Type B pancreatic cell (in vitro differentiated cells): ENCODE data around the gene SYT15. TPM values are rescaled to one million over a fixed set of nuclear protein-coding genes. Genes with fewer than 3 reads are reported as not detected.
"Not testable (repeated sequence)": the region's sequence is repeated elsewhere in the genome, so short reads cannot be mapped to it uniquely, and the experiment has no call there.

Experiments used
- DNase-seq: peaks from one replicate; pipeline ENCODE4 v3.0.0; 2021; ENCODE audit warnings: mixed read lengths; ENCODE audit not compliant: unreplicated experiment; ENCODE audit errors: extremely low spot score
- H3K27ac Mint-ChIP-seq: 2 replicates; pipeline ENCODE4 v1.8.0; 2021; ENCODE audit warnings: mild to moderate bottlenecking, mixed read lengths
- H3K27me3 Mint-ChIP-seq: 2 replicates; pipeline ENCODE4 v1.8.0; 2021; ENCODE audit warnings: mixed read lengths
- H3K36me3 Mint-ChIP-seq: 2 replicates; pipeline ENCODE4 v1.8.0; 2021; ENCODE audit warnings: mixed read lengths
- H3K4me1 Mint-ChIP-seq: one replicate; pipeline ENCODE4 v1.8.0; 2021; ENCODE audit warnings: mixed read lengths; ENCODE audit not compliant: unreplicated experiment
- H3K4me3 Mint-ChIP-seq: 2 replicates; pipeline ENCODE4 v1.8.0; 2021; ENCODE audit warnings: mild to moderate bottlenecking, mixed read lengths
- H3K9me3 Mint-ChIP-seq: 2 replicates; pipeline ENCODE4 v1.8.0; 2021; ENCODE audit warnings: mixed read lengths
- CTCF ChIP-seq: fragments of 200-600 bp; sonication (generic); conservative IDR thresholded peaks from 2 replicates; pipeline ENCODE4 v1.5.0; 2021; ENCODE audit warnings: antibody characterized with exemption, mild to moderate bottlenecking
- total RNA-seq: library from RNA; stranded (reverse); gene quantifications from 2 replicates; pipeline ENCODE4 v1.2.1, GENCODE V29; 2021; ENCODE audit warnings: low replicate concordance

SYT15 gene
- total RNA-seq, 1 donor from 2014 or later: 1.3 TPM

DNA sequence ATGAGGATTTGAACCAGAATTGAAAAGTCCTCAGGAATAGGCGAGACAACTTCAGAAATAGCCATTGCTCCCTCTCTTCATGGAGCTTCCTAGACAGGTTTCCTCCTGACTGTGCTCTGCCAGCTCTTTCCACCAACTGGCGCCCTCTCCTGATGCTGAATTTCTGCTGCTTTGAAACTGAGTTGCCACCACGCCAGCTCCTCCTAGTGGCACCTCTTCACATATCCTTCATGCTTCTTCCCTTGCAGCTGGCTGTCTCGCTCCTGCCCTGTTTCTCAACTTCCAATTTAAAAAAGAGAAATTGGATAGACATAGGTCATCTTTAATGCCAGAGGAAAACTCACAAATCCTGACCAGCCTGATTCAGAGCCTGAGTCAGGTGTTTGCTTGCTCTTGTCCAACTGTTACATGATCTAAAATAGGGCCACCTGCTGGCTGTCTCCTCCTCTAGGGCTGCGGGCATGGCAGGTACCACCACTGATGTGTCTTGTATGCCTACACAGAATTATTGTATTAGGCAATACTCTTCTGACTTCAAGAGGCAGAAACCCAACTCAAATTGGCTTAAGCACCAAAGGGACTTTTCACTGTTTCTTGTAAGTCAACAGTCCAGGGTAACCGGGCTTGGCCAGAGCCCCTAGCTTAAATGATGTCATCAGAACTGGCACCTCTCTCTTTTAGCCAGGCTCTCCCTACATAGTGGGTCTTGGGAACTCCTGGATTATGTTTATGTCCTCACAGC lies 13.2 kb upstream of the SYT15 start:
- not testable (repeated sequence) for H3K36me3 Mint-ChIP-seq, H3K4me1 Mint-ChIP-seq, H3K27me3 Mint-ChIP-seq, H3K4me3 Mint-ChIP-seq, H3K9me3 Mint-ChIP-seq
- peak overlapping the region; percentile 14 for H3K27ac Mint-ChIP-seq
- peak; percentile 75 for TF ChIP-seq CTCF
- DNase-seq: peak; percentile 66

- not testable (repeated sequence) for H3K4me3 Mint-ChIP-seq, H3K27me3 Mint-ChIP-seq, H3K36me3 Mint-ChIP-seq, H3K27ac Mint-ChIP-seq, H3K9me3 Mint-ChIP-seq, H3K4me1 Mint-ChIP-seq, DNase-seq
Observed at GRCh38 chr10:46567151-46567550, 11.8 kb upstream of the SYT15 start.

DNA sequence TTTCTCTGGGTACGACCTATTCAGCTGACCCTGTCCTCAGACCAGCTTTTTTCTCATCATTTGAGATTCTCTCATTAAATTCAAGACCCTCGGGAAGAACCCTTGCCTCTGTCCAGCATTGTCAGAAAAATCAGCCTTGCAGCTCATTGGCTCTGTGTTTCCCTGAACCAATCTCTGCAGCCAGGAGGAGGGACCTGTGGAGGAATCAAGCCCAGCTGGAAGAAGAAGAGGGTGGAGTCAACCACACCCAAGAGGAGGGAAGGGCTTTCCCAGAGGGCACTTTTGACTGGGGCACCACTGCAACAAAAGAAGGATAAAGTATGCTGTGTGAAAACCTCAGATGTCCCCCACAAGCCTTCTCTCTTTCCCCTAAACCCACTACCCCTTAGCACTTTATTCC lies 8.3 kb upstream of the SYT15 start:
- not testable (repeated sequence) for H3K27ac Mint-ChIP-seq, H3K9me3 Mint-ChIP-seq, H3K36me3 Mint-ChIP-seq, H3K4me3 Mint-ChIP-seq, DNase-seq, H3K4me1 Mint-ChIP-seq, H3K27me3 Mint-ChIP-seq

DNA sequence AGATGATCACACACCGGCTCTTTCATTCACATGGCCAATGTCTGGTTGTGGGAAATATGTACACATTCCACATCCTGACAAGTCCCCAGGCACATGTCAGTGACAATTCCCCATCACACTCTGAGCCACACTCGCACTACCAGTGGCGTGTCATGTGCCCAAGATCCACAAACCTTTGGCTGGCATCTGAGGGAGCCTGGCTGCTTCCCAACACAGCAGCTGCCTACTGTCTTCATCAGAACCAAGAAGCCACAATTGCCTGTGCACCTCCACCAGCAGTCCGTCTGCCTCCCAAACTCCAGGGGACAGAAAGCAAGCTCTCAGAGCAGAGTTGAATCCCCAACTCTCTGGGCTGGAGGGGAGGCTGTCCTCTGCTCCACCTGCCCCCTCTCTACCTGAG lies 6.2 kb upstream of the SYT15 start:
- not testable (repeated sequence) for H3K4me1 Mint-ChIP-seq, H3K4me3 Mint-ChIP-seq, H3K27ac Mint-ChIP-seq, H3K9me3 Mint-ChIP-seq, H3K27me3 Mint-ChIP-seq, H3K36me3 Mint-ChIP-seq
- DNase-seq: peak; percentile 8

- H3K4me1 Mint-ChIP-seq, H3K36me3 Mint-ChIP-seq, H3K4me3 Mint-ChIP-seq, H3K27me3 Mint-ChIP-seq, H3K27ac Mint-ChIP-seq, H3K9me3 Mint-ChIP-seq: not testable (repeated sequence)
- peak; percentile 6 for DNase-seq
Observed at GRCh38 chr10:46573314-46573713, 5.6 kb upstream of the SYT15 start.

GRCh38 chr10:46573884-46574283 lies 5.0 kb upstream of the SYT15 start:
- H3K27ac Mint-ChIP-seq, H3K4me1 Mint-ChIP-seq, H3K4me3 Mint-ChIP-seq, H3K27me3 Mint-ChIP-seq, H3K36me3 Mint-ChIP-seq, H3K9me3 Mint-ChIP-seq: not testable (repeated sequence)
- DNase-seq: peak; percentile 24

DNA sequence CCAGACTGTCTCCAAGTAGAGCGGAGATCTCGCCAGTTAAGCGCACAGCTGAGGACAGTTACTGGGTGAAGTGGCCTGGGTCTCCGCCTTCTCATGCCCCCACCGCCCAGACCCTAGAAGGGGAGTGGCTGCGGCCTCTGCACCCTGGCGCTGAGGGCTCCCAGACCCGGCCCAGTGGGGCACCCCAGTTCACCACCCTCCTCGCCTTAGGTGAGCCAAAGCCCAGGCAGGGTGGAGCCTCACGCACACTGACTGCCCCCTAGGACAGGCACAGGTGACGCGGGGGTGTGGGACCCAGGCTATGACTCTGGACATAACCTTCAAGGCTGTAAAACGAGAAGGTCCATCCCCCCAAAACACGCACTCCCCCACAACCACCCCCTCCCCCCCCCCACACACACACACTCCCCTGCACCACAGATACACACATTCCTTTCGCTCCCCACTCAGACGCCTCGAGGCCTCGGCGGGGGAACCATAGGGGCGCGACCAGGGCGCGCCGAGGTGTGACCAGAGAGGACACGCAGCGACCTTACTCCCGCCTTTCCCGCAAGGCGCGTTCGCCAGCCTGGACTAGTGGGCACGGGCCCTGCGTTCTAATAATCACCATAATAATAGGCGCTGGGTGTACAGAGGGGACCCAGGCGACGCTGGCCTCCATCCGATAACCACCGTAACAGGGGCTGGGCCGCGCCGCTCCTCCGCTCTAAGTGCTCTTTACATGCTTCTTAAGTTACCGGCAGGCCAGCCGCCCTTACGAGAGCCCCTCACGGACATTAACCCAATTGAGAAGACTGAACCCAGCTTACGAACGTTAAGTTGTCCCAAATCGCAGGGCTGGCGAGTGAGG lies 1.1 kb upstream of the SYT15 start:
- H3K4me3 Mint-ChIP-seq, H3K9me3 Mint-ChIP-seq, H3K4me1 Mint-ChIP-seq, H3K27ac Mint-ChIP-seq, H3K27me3 Mint-ChIP-seq, H3K36me3 Mint-ChIP-seq: not testable (repeated sequence)
- DNase-seq: peak; percentile 59

- not testable (repeated sequence) for H3K4me1 Mint-ChIP-seq, H3K36me3 Mint-ChIP-seq, H3K27ac Mint-ChIP-seq, H3K9me3 Mint-ChIP-seq, H3K27me3 Mint-ChIP-seq, H3K4me3 Mint-ChIP-seq
- peak; percentile 10 for DNase-seq
Observed at GRCh38 chr10:46579378-46579777, 450 bp downstream of the SYT15 start.

GRCh38 chr10:46581997-46582396 lies 3.1 kb downstream of the SYT15 start:
- H3K36me3 Mint-ChIP-seq, H3K27me3 Mint-ChIP-seq, H3K9me3 Mint-ChIP-seq, DNase-seq, H3K4me1 Mint-ChIP-seq, H3K27ac Mint-ChIP-seq, H3K4me3 Mint-ChIP-seq: not testable (repeated sequence)

DNA sequence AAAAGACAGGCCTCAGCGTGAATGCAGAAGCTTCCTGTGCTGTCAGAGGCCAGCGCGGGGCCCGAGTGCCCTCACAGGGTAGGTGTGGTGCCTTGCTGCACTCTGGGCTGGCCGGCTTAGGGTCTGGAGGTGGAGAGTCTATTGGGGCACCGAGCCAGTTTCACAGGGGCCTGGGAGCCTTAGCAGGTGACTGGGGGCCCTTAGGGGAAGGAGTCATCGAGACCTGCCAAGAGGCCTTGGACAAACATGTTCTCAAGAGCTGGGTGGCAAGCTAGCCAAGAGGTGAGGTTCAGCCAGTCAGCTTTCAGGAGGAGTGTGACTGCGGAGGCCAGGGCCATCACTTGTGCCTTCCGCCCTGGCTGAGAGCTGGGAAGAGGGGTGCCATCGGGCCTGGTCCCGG lies 3.6 kb downstream of the SYT15 start:
- not testable (repeated sequence) for H3K4me3 Mint-ChIP-seq, H3K9me3 Mint-ChIP-seq, H3K36me3 Mint-ChIP-seq, H3K27ac Mint-ChIP-seq, DNase-seq, H3K27me3 Mint-ChIP-seq, H3K4me1 Mint-ChIP-seq

GRCh38 chr10:46584196-46584595 lies 5.3 kb downstream of the SYT15 start:
- H3K4me3 Mint-ChIP-seq, H3K27me3 Mint-ChIP-seq, H3K27ac Mint-ChIP-seq, H3K4me1 Mint-ChIP-seq, DNase-seq, H3K36me3 Mint-ChIP-seq, H3K9me3 Mint-ChIP-seq: not testable (repeated sequence)

GRCh38 chr10:46585246-46585645 lies 6.3 kb downstream of the SYT15 start:
- not testable (repeated sequence) for H3K27ac Mint-ChIP-seq, H3K9me3 Mint-ChIP-seq, H3K4me3 Mint-ChIP-seq, H3K36me3 Mint-ChIP-seq, H3K27me3 Mint-ChIP-seq, H3K4me1 Mint-ChIP-seq, DNase-seq

DNA sequence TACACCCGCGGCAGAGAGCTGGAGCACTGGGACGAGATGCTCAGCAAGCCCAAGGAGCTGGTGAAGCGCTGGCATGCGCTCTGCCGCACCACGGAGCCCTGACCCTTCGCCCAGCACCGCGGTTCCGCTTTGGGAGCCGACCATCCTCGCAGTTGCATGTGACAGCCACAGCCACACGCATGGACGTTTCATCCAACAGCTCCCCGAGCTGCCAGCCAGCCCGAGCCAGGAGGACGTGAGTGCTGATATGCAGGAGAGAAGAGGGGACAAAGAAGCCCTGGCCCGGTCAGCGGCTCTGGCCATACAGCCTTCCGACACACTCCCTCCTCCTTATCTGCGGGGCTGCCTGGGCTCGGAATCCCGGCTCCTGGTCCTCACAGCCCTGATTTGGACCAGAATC lies 8.6 kb downstream of the SYT15 start:
- not testable (repeated sequence) for H3K27me3 Mint-ChIP-seq, H3K4me3 Mint-ChIP-seq, H3K4me1 Mint-ChIP-seq, DNase-seq, H3K9me3 Mint-ChIP-seq, H3K36me3 Mint-ChIP-seq, H3K27ac Mint-ChIP-seq
